ENCODE data around the gene TNFSF15.

DNA sequence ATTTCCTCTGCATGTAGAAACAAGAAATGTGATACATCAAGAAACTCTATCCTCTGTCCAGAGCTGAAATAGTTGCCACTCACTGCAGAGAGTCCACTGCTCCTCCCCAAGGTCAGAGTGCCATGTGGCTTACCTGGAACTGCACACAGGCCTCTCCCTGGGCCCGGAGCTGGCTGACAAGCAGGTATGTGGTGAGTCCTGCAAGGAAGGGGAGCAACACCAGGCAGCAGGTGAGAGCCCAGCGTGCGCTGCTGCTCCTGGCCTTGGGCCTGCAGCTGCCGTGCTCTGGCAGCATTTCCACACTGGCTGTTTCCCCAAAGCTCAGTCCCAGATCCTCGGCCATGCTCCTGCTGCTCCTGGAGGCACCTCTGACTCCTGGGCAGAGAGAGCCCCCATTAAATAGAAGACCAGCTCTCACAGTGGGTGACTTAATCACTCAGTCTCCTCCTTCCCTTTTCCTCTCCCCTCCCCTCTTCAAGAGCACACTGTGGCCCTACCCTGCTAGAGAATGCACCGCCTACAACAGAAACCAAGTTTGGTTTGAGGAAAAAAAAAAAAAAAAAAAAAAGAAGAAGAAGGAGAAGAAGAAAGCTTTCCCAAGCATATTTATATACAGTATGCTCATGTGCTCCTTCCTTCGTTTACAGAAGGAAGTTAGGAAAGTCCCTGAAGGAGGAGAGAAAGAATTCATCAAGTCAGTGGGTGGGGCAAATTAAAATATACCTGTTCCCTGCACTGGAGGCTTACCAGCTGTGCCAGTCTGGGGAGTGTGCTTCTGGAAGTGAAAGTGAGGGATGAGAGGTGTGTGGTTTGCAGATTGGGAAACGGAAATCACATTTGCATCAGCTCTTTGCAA, at the start of gene TNFSF15:
- TF ChIP-seq, protein P1, sequence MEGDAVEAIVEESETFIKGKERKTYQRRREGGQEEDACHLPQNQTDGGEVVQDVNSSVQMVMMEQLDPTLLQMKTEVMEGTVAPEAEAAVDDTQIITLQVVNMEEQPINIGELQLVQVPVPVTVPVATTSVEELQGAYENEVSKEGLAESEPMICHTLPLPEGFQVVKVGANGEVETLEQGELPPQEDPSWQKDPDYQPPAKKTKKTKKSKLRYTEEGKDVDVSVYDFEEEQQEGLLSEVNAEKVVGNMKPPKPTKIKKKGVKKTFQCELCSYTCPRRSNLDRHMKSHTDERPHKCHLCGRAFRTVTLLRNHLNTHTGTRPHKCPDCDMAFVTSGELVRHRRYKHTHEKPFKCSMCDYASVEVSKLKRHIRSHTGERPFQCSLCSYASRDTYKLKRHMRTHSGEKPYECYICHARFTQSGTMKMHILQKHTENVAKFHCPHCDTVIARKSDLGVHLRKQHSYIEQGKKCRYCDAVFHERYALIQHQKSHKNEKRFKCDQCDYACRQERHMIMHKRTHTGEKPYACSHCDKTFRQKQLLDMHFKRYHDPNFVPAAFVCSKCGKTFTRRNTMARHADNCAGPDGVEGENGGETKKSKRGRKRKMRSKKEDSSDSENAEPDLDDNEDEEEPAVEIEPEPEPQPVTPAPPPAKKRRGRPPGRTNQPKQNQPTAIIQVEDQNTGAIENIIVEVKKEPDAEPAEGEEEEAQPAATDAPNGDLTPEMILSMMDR (IDR thresholded peaks at IDR 0.05; ENCODE audit: insufficient read depth, low read length, poor library complexity, severe bottlenecking) = no peak
- no peak for TF ChIP-seq EZH2phosphoT487 (conservative IDR thresholded peaks at IDR 0.05; ENCODE audit: low read length)
